Fibroblast of lung (primary cell): ENCODE measurements around the gene ACOXL.

ENCODE experiments used
- EZH2 ChIP-seq: IDR thresholded peaks from 2 replicates; pipeline ENCODE4 v1.5.1; 2012; ENCODE audit warnings: low read length, control low read depth, mild to moderate bottlenecking; ENCODE audit errors: missing control alignments
- TF ChIP-seq, protein P1 (sequence below), 2 donors: IDR thresholded peaks in 1 of 2; conservative IDR thresholded peaks in 1 of 2; 1 replicate in 1 of 2; 2 replicates in 1 of 2; pipeline ENCODE4 v1.5.1; 2011 to 2012; ENCODE audit warnings: low read length in 2 of 2, control low read depth in 1 of 2, inconsistent platforms in 1 of 2, low read depth in 1 of 2, mild to moderate bottlenecking in 1 of 2

DNA sequence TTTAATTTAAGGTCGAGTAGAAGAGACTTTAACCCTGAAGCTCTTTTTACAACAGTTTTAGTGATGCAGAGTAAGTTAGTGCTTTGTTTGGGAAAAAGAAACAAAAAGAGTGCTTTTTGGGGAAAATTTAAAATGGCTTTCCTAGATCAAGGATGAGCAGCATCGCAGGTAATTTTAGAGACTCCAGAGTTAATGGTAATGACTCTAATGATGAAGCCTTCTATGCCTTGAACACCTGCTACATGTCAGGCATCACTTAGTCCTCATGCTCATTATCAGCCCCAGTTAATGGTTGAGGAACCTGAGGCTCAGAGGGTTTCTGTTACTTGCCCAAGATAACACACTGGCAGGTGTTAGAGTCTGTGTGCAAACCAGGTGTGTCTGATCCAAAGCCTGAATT, 167.8 kb downstream of the ACOXL start:
- TF ChIP-seq EZH2 = no peak
- TF ChIP-seq, protein P1, sequence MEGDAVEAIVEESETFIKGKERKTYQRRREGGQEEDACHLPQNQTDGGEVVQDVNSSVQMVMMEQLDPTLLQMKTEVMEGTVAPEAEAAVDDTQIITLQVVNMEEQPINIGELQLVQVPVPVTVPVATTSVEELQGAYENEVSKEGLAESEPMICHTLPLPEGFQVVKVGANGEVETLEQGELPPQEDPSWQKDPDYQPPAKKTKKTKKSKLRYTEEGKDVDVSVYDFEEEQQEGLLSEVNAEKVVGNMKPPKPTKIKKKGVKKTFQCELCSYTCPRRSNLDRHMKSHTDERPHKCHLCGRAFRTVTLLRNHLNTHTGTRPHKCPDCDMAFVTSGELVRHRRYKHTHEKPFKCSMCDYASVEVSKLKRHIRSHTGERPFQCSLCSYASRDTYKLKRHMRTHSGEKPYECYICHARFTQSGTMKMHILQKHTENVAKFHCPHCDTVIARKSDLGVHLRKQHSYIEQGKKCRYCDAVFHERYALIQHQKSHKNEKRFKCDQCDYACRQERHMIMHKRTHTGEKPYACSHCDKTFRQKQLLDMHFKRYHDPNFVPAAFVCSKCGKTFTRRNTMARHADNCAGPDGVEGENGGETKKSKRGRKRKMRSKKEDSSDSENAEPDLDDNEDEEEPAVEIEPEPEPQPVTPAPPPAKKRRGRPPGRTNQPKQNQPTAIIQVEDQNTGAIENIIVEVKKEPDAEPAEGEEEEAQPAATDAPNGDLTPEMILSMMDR (conservative IDR thresholded peaks at IDR 0.05 in 1 of 2, IDR thresholded peaks at IDR 0.05 in 1 of 2; ENCODE audit: low read depth in 1 of 2, low read length in 2 of 2) = no peak
